ENCODE measurements around the gene DNAJC16.
"Not testable (repeated sequence)": the region's sequence is repeated elsewhere in the genome, so short reads cannot be mapped to it uniquely, and the experiment has no call there.

The DNAJC16 gene

GRCh38 chr1:15526490-15527339, at the start of gene DNAJC16:
TSS of gene DNAJC16 (plus strand) at chr1:15526848. CDS start at chr1:15529106, 2,258 bp downstream.
- DNase-seq (ENCODE audit: low spot score): peak; percentile 100

GRCh38 chr1:15476927-15477326, 49.7 kb upstream of the DNAJC16 start:
- no peak for DNase-seq (ENCODE audit: low spot score)

GRCh38 chr1:15477646-15478212, 48.9 kb upstream of the DNAJC16 start:
- DNase-seq (ENCODE audit: low spot score): no peak

- no peak for DNase-seq (ENCODE audit: low spot score)
These were observed 46.8 kb upstream of the DNAJC16 start for GRCh38 chr1:15479654-15480347.

- DNase-seq (ENCODE audit: low spot score): not testable (repeated sequence)
These were observed 44.2 kb upstream of the DNAJC16 start for GRCh38 chr1:15482455-15482854.

- not testable (repeated sequence) for DNase-seq (ENCODE audit: low spot score)
These were observed 43.6 kb upstream of the DNAJC16 start for GRCh38 chr1:15482983-15483543.

GRCh38 chr1:15483971-15484370, 42.7 kb upstream of the DNAJC16 start:
- no peak for DNase-seq (ENCODE audit: low spot score)

GRCh38 chr1:15484443-15484842, 42.2 kb upstream of the DNAJC16 start:
- DNase-seq (ENCODE audit: low spot score): not testable (repeated sequence)

GRCh38 chr1:15485636-15486035, 41.0 kb upstream of the DNAJC16 start:
- no peak for DNase-seq (ENCODE audit: low spot score)

GRCh38 chr1:15486844-15487610, 39.6 kb upstream of the DNAJC16 start:
- not testable (repeated sequence) for DNase-seq (ENCODE audit: low spot score)

- DNase-seq (ENCODE audit: low spot score): no peak
These were observed 38.3 kb upstream of the DNAJC16 start for GRCh38 chr1:15488371-15488770.

- no peak for DNase-seq (ENCODE audit: low spot score)
These were observed 37.5 kb upstream of the DNAJC16 start for GRCh38 chr1:15489052-15489736.

GRCh38 chr1:15491010-15491409, 35.6 kb upstream of the DNAJC16 start:
- DNase-seq (ENCODE audit: low spot score): peak; percentile 60

- DNase-seq (ENCODE audit: low spot score): no peak
These were observed 34.1 kb upstream of the DNAJC16 start for GRCh38 chr1:15492596-15492995.

- DNase-seq (ENCODE audit: low spot score): no peak
These were observed 32.7 kb upstream of the DNAJC16 start for GRCh38 chr1:15493869-15494390.

- no peak for DNase-seq (ENCODE audit: low spot score)
These were observed 26.2 kb upstream of the DNAJC16 start for GRCh38 chr1:15500184-15501178.

- DNase-seq (ENCODE audit: low spot score): peak; percentile 45
These were observed 25.2 kb upstream of the DNAJC16 start for GRCh38 chr1:15501208-15502032.

GRCh38 chr1:15504436-15504835, 22.2 kb upstream of the DNAJC16 start:
- no peak for DNase-seq (ENCODE audit: low spot score)

- DNase-seq (ENCODE audit: low spot score): no peak
These were observed 19.8 kb upstream of the DNAJC16 start for GRCh38 chr1:15506831-15507230.
